Mesothelial cell of epicardium (in vitro differentiated cells): ENCODE data around the gene IDI2. TPM values are rescaled to one million over a fixed set of nuclear protein-coding genes. Genes with fewer than 3 reads are reported as not detected.

Source experiments
- DNase-seq, 2 experiments: peaks; one replicate each; pipeline ENCODE4 v3.0.0; 2021; ENCODE audit warnings: low spot score in 2 of 2; ENCODE audit not compliant: unreplicated experiment in 2 of 2
- H3K27ac Mint-ChIP-seq: 2 replicates; pipeline ENCODE4 v1.8.0; 2021; ENCODE audit warnings: mixed read lengths
- H3K27me3 Mint-ChIP-seq: 2 replicates; pipeline ENCODE4 v1.8.0; 2021; ENCODE audit warnings: low read depth, mixed read lengths
- H3K36me3 Mint-ChIP-seq: 2 replicates; pipeline ENCODE4 v1.8.0; 2021; ENCODE audit warnings: mixed read lengths
- H3K4me1 Mint-ChIP-seq: 2 replicates; pipeline ENCODE4 v1.8.0; 2021; ENCODE audit warnings: mixed read lengths
- H3K4me3 Mint-ChIP-seq: 2 replicates; pipeline ENCODE4 v1.8.0; 2021; ENCODE audit warnings: mild to moderate bottlenecking, moderate library complexity, mixed read lengths
- H3K9me3 Mint-ChIP-seq: 2 replicates; pipeline ENCODE4 v1.8.0; 2021; ENCODE audit warnings: mixed read lengths
- CTCF ChIP-seq: fragments of 200-600 bp; sonication (generic); IDR thresholded peaks from one replicate; pipeline ENCODE4 v1.5.0; 2021; ENCODE audit warnings: antibody characterized with exemption; ENCODE audit not compliant: unreplicated experiment
- total RNA-seq: library from RNA; stranded (reverse); gene quantifications from 3 replicates; pipeline ENCODE4 v1.2.1, GENCODE V29; 2021

IDI2 gene
- total RNA-seq, 1 donor from 2014 or later = not detected

- Mint-ChIP-seq H3K4me3 (no peak overlapping the region), H3K4me1 (peaks cover 24% of the 10 kb centered on the region), H3K9me3 (peaks cover 14% of the 10 kb centered on the region), H3K27ac (no peak overlapping the region), H3K27me3 (no peaks in the 10 kb centered on the region), H3K36me3 (peaks cover 15% of the 10 kb centered on the region)
- TF ChIP-seq CTCF = no peak
- DNase-seq = no peak
Measured at GRCh38 chr10:985361-985760, 40.3 kb downstream of the IDI2 start.

DNA sequence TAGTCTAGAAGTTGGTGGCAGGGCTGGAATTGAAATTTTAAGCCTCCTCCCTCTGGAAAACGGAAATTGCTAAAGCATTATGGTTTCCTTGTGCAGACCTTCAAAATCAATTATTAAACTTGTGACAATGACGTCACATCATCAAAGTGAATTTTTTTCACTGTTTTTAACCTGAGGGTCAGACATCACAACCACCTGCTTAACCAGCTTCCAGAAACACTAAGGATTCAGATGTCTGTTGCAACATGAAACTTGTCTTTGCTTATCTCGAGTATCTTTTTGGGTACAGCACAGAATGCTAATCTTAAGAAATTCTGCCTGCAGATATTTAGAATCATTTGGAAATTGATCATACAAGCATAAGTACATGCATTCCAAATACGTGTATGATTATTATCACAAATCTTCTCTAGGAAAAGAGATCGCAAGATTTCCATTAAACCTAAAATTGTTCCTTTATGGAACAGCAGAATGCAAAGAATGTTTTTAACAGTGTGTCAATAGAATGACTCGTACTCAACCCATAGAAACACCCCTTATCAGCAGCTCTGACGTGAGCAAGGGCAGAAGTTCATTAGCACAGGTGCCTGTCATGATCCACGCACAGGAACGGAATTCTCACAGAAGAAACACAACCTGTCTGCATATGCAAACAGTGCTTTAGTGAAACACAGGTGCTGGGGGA, 41.5 kb downstream of the IDI2 start:
- Mint-ChIP-seq H3K4me1 (peaks cover 14% of the 10 kb centered on the region), H3K9me3 (peaks cover 18% of the 10 kb centered on the region), H3K36me3 (peaks cover 16% of the 10 kb centered on the region), H3K4me3 (no peak overlapping the region), H3K27me3 (no peaks in the 10 kb centered on the region), H3K27ac (no peak overlapping the region)
- DNase-seq = no peak
- TF ChIP-seq CTCF = no peak

GRCh38 chr10:983401-983800, 42.3 kb downstream of the IDI2 start:
- no peak overlapping the region for H3K4me3 Mint-ChIP-seq
- no peaks in the 10 kb centered on the region for H3K27me3 Mint-ChIP-seq
- no peak overlapping the region for H3K27ac Mint-ChIP-seq
- peaks cover 9% of the 10 kb centered on the region for H3K4me1 Mint-ChIP-seq
- H3K9me3 Mint-ChIP-seq = peaks cover 25% of the 10 kb centered on the region
- no peak for TF ChIP-seq CTCF
- no peak for DNase-seq
- peaks cover 22% of the 10 kb centered on the region for H3K36me3 Mint-ChIP-seq

DNA sequence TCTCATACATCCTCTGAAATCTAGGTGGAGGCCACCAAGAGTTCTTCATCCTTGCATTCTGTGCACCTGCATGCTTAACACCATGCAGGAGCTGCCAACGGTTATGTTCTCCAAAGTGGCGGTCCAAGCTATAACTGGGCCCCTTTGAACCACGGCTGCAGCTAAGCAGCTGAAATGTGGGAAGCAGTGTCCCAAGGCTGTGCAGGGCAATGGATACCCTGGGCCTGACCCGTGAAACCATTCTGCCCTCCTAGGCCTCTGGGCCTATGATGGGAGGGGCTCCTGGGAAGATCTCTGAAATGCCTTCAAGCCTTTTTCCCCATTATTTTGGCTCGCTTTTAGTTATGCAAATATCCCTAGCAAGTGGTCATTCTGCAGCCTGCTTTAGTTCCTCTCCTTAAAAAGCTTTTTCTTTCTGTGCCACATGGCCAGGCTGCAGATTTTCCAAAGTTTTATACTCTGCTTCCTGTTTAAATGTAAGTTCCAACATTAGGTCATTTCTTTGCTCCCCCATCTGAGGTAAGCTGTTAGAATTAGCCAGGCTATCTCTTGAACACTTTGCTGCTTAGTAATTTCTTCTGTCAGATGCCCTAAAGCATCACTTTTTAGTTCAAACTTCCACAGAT, 45.1 kb downstream of the IDI2 start:
- Mint-ChIP-seq H3K36me3 (peaks cover 31% of the 10 kb centered on the region), H3K27ac (no peak overlapping the region), H3K27me3 (no peaks in the 10 kb centered on the region), H3K9me3 (peaks cover 39% of the 10 kb centered on the region), H3K4me1 (no peaks in the 10 kb centered on the region), H3K4me3 (no peak overlapping the region)
- no peak for TF ChIP-seq CTCF
- no peak for DNase-seq

- H3K4me3 Mint-ChIP-seq = no peak overlapping the region
- no peaks in the 10 kb centered on the region for H3K4me1 Mint-ChIP-seq
- H3K9me3 Mint-ChIP-seq = peaks cover 43% of the 10 kb centered on the region
- no peak for DNase-seq
- H3K27ac Mint-ChIP-seq = no peak overlapping the region
- no peaks in the 10 kb centered on the region for H3K27me3 Mint-ChIP-seq
- no peak for TF ChIP-seq CTCF
- peaks cover 31% of the 10 kb centered on the region for H3K36me3 Mint-ChIP-seq
Measured at GRCh38 chr10:978826-979421, 46.7 kb downstream of the IDI2 start.
